Thyroid gland (tissue), 4 donors: ENCODE measurements around the gene CPA3.

Source experiments
- CTCF ChIP-seq, 6 experiments: fragments of 200-600 bp in 3 of 6; fragments of 450-650 bp in 3 of 6; sonication (generic) in 3 of 6; IDR thresholded peaks; one replicate each; pipeline ENCODE4 v1.5.1; 2016 to 2019; ENCODE audit warnings: antibody characterized with exemption in 6 of 6, mild to moderate bottlenecking in 2 of 6, inconsistent platforms in 1 of 6, moderate library complexity in 1 of 6
- POLR2A ChIP-seq, 2 donors: fragments of 450-650 bp; IDR thresholded peaks; one replicate each; pipeline ENCODE4 v1.6.1; 2017; ENCODE audit warnings: antibody characterized with exemption in 2 of 2, mild to moderate bottlenecking in 2 of 2, moderate library complexity in 1 of 2

DNA sequence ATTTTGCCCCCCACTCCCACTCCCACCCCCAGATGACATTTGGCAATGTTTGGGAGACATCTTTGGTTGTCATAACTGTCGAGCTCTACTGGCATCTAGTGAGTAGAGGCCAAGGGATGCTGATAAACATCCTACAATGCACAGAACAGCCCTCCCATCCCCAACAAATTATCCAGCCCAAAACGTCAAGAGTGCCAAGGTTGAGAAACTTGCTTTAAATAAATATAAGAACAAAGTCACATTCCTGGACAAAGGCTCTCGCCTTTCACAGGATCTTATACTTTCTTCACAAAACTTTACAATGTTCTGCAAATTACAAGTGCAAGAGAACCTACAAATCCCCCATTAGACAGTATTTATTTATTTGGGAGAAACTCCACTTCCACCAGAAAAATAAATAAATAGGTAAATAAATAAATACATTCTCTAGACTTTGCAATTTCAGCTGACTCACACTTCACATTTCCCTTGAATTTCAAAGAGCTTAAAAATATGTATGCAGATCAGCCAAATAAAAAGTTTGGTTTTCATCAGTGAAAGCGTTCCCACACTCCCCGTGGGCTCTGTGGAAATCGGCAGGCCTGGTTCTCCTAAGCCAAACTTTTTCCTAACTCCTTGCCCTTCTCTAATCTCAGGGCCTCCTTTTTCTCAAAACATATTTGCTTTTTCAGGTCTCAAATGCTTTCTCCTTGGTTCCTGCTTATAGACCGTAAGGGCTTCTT, 12.7 kb upstream of the CPA3 start:
- TF ChIP-seq CTCF (IDR thresholded peaks at IDR 0.05) (no peak), POLR2A (IDR thresholded peaks at IDR 0.05) (no peak)
